CD14-positive monocyte (primary cell): ENCODE results near the gene PICK1. TPM values are rescaled to one million over a fixed set of nuclear protein-coding genes. Genes with fewer than 3 reads are reported as not detected.

Experiments used
- DNase-seq, 3 donors: peaks; one replicate each; pipeline ENCODE4 v3.0.0-alpha.2; 2011 to 2022
- H2AFZ ChIP-seq: 2 replicates; pipeline ENCODE4 v1.6.0; 2012; ENCODE audit warnings: mild to moderate bottlenecking, low read depth, low read length, inconsistent platforms; ENCODE audit not compliant: insufficient read depth, poor library complexity, severe bottlenecking
- H3K27ac ChIP-seq, 2 donors: 1 replicate in 1 of 2; 2 replicates in 1 of 2; pipeline ENCODE4 v1.5.1; 2012 to 2013; ENCODE audit warnings: low read length in 2 of 2, control low read depth in 1 of 2, inconsistent platforms in 1 of 2, low read depth in 1 of 2, mild to moderate bottlenecking in 1 of 2
- H3K27me3 ChIP-seq, 2 donors: one replicate each; pipeline versions ENCODE4 v1.6.0 to v1.6.1; 2011 to 2013; ENCODE audit warnings: low read length in 2 of 2; ENCODE audit not compliant: control insufficient read depth in 2 of 2, insufficient read depth in 2 of 2
- H3K36me3 ChIP-seq, 2 donors: replicated peaks in 1 of 2; 1 replicate in 1 of 2; 2 replicates in 1 of 2; pipeline versions ENCODE4 v1.5.1 to v1.6.1; 2012 to 2013; ENCODE audit warnings: low read length in 2 of 2, control low read depth in 1 of 2, inconsistent platforms in 1 of 2, mild to moderate bottlenecking in 1 of 2; ENCODE audit not compliant: insufficient read depth in 2 of 2, control insufficient read depth in 1 of 2
- H3K4me1 ChIP-seq, 2 donors: 1 replicate in 1 of 2; 2 replicates in 1 of 2; pipeline versions ENCODE4 v1.5.1 to v1.6.1; 2012 to 2013; ENCODE audit warnings: low read length in 2 of 2, control low read depth in 1 of 2, inconsistent platforms in 1 of 2, mild to moderate bottlenecking in 1 of 2, moderate library complexity in 1 of 2; ENCODE audit not compliant: insufficient read depth in 2 of 2, control insufficient read depth in 1 of 2
- H3K4me2 ChIP-seq: replicated peaks from 2 replicates; pipeline ENCODE3; 2012; ENCODE audit warnings: low read length, moderate library complexity, mild to moderate bottlenecking; ENCODE audit not compliant: poor library complexity, severe bottlenecking; ENCODE audit errors: extremely low read depth
- H3K4me3 ChIP-seq, 3 experiments: fragments of 200-600 bp in 1 of 3; sonication (generic) in 1 of 3; replicated peaks in 1 of 3; 1 replicate in 2 of 3; 2 replicates in 1 of 3; pipeline ENCODE4 v1.5.1; 2011 to 2013; ENCODE audit warnings: low read length in 3 of 3, mild to moderate bottlenecking in 3 of 3, control low read depth in 2 of 3, low read depth in 2 of 3, inconsistent platforms in 1 of 3, moderate library complexity in 1 of 3
- H3K79me2 ChIP-seq: 2 replicates; pipeline ENCODE4 v1.6.0; 2012; ENCODE audit warnings: mild to moderate bottlenecking, control low read depth, inconsistent platforms, low read length, moderate library complexity; ENCODE audit not compliant: insufficient read depth
- H3K9ac ChIP-seq: 2 replicates; pipeline ENCODE4 v1.6.0; 2017; ENCODE audit warnings: low read length, mild to moderate bottlenecking; ENCODE audit not compliant: insufficient read depth, poor library complexity, severe bottlenecking
- H3K9me3 ChIP-seq, 2 donors: replicated peaks in 1 of 2; 1 replicate in 1 of 2; 2 replicates in 1 of 2; pipeline versions ENCODE4 v1.5.1 to v1.6.1; 2012 to 2013; ENCODE audit warnings: low read length in 2 of 2, control low read depth in 1 of 2; ENCODE audit not compliant: control insufficient read depth in 1 of 2, insufficient read depth in 1 of 2
- H4K20me1 ChIP-seq: 2 replicates; pipeline ENCODE4 v1.6.0; 2012; ENCODE audit warnings: mild to moderate bottlenecking, low read length, control low read depth, moderate library complexity; ENCODE audit not compliant: insufficient read depth
- H3K27ac Mint-ChIP-seq, 7 donors: one replicate each; pipeline ENCODE4 v1.8.0; 2020; ENCODE audit warnings: mild to moderate bottlenecking in 7 of 7, mixed read lengths in 7 of 7, moderate library complexity in 6 of 7, inconsistent platforms in 2 of 7
- H3K27me3 Mint-ChIP-seq, 3 donors: one replicate each; pipeline ENCODE4 v1.8.0; 2021 to 2022; ENCODE audit warnings: low read depth in 3 of 3, mild to moderate bottlenecking in 3 of 3, mixed read lengths in 3 of 3, moderate library complexity in 3 of 3, inconsistent platforms in 1 of 3
- H3K36me3 Mint-ChIP-seq, 2 donors: one replicate each; pipeline ENCODE4 v1.8.0; 2020; ENCODE audit warnings: mixed read lengths in 2 of 2, inconsistent platforms in 1 of 2, mild to moderate bottlenecking in 1 of 2
- H3K4me1 Mint-ChIP-seq: one replicate; pipeline ENCODE4 v1.8.0; 2020; ENCODE audit warnings: mild to moderate bottlenecking, mixed read lengths
- H3K4me3 Mint-ChIP-seq, 2 donors: one replicate each; pipeline ENCODE4 v1.8.0; 2020; ENCODE audit warnings: mild to moderate bottlenecking in 2 of 2, mixed read lengths in 2 of 2, moderate library complexity in 1 of 2
- H3K9me3 Mint-ChIP-seq, 7 donors: one replicate each; pipeline ENCODE4 v1.8.0; 2020 to 2022; ENCODE audit warnings: mixed read lengths in 7 of 7, mild to moderate bottlenecking in 6 of 7, moderate library complexity in 6 of 7, inconsistent platforms in 2 of 7
- CTCF ChIP-seq: fragments of 200-600 bp; IDR thresholded peaks from one replicate; pipeline ENCODE4 v1.8.0; 2022; ENCODE audit warnings: antibody characterized with exemption, mild to moderate bottlenecking
- WGBS: methylation state at CpG from one replicate; pipeline ENCODE4 v1.1.5; 2013; ENCODE audit warnings: missing lambda C conversion rate; ENCODE audit not compliant: insufficient coverage; 5-methylcytosine and 5-hydroxymethylcytosine counted together
- intact Hi-C, 2 donors: fragments of 100-400 bp; cut with micrococcal nuclease; formaldehyde crosslinking; loops; one replicate each; pipeline versions ENCODE4 v1.15.0 to v1.15.1; 2023
- polyA plus RNA-seq, 3 donors: library from polyadenylated mRNA; depleted of rRNA in 1 of 3; unstranded in 2 of 3; stranded (reverse) in 1 of 3; fragments of 300-500 nt in 2 of 3; fragments of >200 nt in 1 of 3; fragmentation: Illumina TruSeq in 2 of 3; gene quantifications; 1 replicate in 2 of 3; 2 replicates in 1 of 3; pipeline ENCODE4 v1.2.3, GENCODE V29; 2012 to 2021

The PICK1 gene
- polyA plus RNA-seq, 3 donors: 6.4 to 16.9 (median 7.2) TPM

GRCh38 chr22:38062791-38063190 is 5.6 kb downstream of the PICK1 start:
- Histone ChIP-seq H3K4me1 (peaks cover 8 to 13% of the 10 kb centered on the region in 2 donors), H3K4me2 (no peak overlapping the region), H3K36me3 (peaks cover 35 to 36% of the 10 kb centered on the region in 2 donors), H3K9ac (no peak overlapping the region), H2AFZ (no peak overlapping the region), H3K9me3 (no peaks in the 10 kb centered on the region), H3K79me2 (no peaks in the 10 kb centered on the region), H4K20me1 (no peaks in the 10 kb centered on the region), H3K27me3 (no peaks in the 10 kb centered on the region), H3K27ac (no peak overlapping the region), H3K4me3 (no peak overlapping the region)
- Mint-ChIP-seq H3K4me1 (peaks cover 14% of the 10 kb centered on the region), H3K27ac (peak overlapping the region in 6 of 7 donors; percentile 47 to 97 (median 60)), H3K4me3 (no peak overlapping the region), H3K9me3 (peaks cover 0 to 2% (median 0%) of the 10 kb centered on the region in 7 donors), H3K27me3 (peaks cover 0 to 1% (median 0%) of the 10 kb centered on the region in 3 donors), H3K36me3 (peaks cover 49 to 72% of the 10 kb centered on the region in 2 donors)
- 60% methylated on average over 1 of the region's 6 CpGs for WGBS
- no peak for TF ChIP-seq CTCF
- intact Hi-C loops: no loop called here
- peak; percentile 44 to 71 (median 49) for DNase-seq

- no peak overlapping the region for H3K9ac ChIP-seq
- H3K4me3 ChIP-seq: no peak overlapping the region
- H3K4me3 Mint-ChIP-seq: no peak overlapping the region
- H3K4me1 Mint-ChIP-seq: peaks cover 12% of the 10 kb centered on the region
- no peaks in the 10 kb centered on the region for H4K20me1 ChIP-seq
- H3K9me3 ChIP-seq: no peaks in the 10 kb centered on the region
- 97% methylated on average over 6 of the region's 8 CpGs for WGBS
- no peak for DNase-seq
- H3K27ac Mint-ChIP-seq: no peak overlapping the region
- H3K4me1 ChIP-seq: peaks cover 8 to 12% of the 10 kb centered on the region in 2 donors
- H3K36me3 Mint-ChIP-seq: peaks cover 49 to 77% of the 10 kb centered on the region in 2 donors
- H3K79me2 ChIP-seq: no peaks in the 10 kb centered on the region
- H3K27me3 Mint-ChIP-seq: peaks cover 0 to 3% (median 0%) of the 10 kb centered on the region in 3 donors
- no peak for TF ChIP-seq CTCF
- H3K4me2 ChIP-seq: no peak overlapping the region
- H3K36me3 ChIP-seq: peaks cover 50 to 54% of the 10 kb centered on the region in 2 donors
- no peaks in the 10 kb centered on the region for H3K27me3 ChIP-seq
- peaks cover 0 to 2% (median 0%) of the 10 kb centered on the region in 7 donors for H3K9me3 Mint-ChIP-seq
- H2AFZ ChIP-seq: no peak overlapping the region
- intact Hi-C loops: no loop called here
- H3K27ac ChIP-seq: no peak overlapping the region
Observed at GRCh38 chr22:38065539-38065938, 8.3 kb downstream of the PICK1 start.
